Fibroblast of lung (primary cell): ENCODE measurements around the gene METTL8.

ENCODE experiments used
- CTCF ChIP-seq, 2 donors: IDR thresholded peaks in 1 of 2; conservative IDR thresholded peaks in 1 of 2; 1 replicate in 1 of 2; 2 replicates in 1 of 2; pipeline ENCODE4 v1.5.1; 2011 to 2012; ENCODE audit warnings: low read length in 2 of 2, control low read depth in 1 of 2, inconsistent platforms in 1 of 2, low read depth in 1 of 2, mild to moderate bottlenecking in 1 of 2
- EZH2 ChIP-seq: IDR thresholded peaks from 2 replicates; pipeline ENCODE4 v1.5.1; 2012; ENCODE audit warnings: low read length, control low read depth, mild to moderate bottlenecking; ENCODE audit errors: missing control alignments

- no peak for TF ChIP-seq CTCF (conservative IDR thresholded peaks at IDR 0.05 in 1 of 2, IDR thresholded peaks at IDR 0.05 in 1 of 2; ENCODE audit: low read depth in 1 of 2, low read length in 2 of 2)
- no peak for TF ChIP-seq EZH2
These were observed 85.7 kb downstream of the METTL8 start for GRCh38 chr2:171348056-171348455.
